NCI-H446 (cell line): ENCODE results near the gene CALD1.

Experiments used
- DNase-seq, 2 experiments: peaks; one replicate each; lab custom pipeline; 2025; lab: John Stamatoyannopoulos, UW

The CALD1 gene

GRCh38 chr7:134827436-134827835 lies 48.0 kb downstream of the CALD1 start:
- DNase-seq: no peak

DNA sequence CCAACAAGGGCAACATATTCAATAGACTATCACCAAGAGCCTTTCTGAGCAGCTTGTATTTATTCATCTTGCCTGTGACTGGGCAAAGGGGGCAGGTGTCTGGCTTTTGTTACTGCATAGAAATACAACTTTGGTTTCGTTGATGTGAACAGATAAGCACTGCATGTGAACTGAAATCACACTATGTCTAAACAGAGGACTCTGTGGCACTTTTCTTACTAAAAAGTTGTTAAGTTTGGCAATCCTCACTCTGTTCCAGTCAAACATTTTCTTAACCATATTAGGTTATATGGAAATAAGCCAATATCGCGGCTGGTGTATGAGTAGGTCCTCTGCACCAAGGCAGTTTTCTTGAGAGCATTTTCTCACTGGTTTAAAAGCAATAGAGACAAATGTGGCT lies 48.5 kb downstream of the CALD1 start:
- peak in 1 of 2 experiments; percentile 1 for DNase-seq

DNA sequence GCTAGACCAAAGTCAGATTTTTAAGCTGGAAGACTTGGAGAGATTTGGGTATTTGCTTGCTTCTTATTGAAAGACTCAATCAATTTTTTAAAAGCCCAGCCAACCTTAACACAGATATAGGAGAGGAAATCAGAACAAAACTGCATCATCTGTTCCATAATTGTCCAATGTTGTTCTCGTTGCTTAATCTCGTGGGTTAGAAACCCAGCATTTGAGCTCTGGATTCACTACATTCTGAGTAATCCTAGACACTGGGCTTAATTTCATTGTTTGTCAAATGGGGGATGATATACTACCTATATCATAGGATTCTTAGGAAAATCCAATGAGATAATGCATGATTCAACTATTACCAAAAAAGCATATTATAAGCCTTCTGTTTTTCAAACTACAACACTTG lies 48.9 kb downstream of the CALD1 start:
- DNase-seq: no peak

GRCh38 chr7:134829380-134829986 lies 50.0 kb downstream of the CALD1 start:
- no peak for DNase-seq

DNA sequence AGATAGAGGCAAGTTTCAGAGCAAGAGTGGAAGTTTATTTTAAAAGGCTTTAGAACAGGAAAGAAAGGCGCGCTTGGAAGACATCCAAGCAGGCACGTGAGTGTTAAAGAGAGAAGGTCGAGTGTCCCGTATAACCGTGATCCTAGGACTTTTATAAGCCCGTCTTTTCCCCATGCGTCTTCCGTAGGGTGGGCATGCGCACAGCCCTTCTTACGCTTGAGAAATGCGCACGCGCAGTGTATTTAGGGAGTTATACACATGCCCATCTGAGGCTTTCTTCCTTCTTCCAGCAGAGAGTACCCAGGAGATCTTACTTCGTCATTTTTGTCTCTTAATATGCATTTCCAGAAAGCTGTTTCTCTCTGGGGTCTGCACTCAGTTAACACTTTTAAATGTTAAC lies 52.4 kb downstream of the CALD1 start:
- no peak for DNase-seq

GRCh38 chr7:134832367-134832766 lies 52.9 kb downstream of the CALD1 start:
- DNase-seq: no peak

- no peak for DNase-seq
Measured at GRCh38 chr7:134834689-134835462, 55.4 kb downstream of the CALD1 start.

GRCh38 chr7:134835463-134835823 lies 56.0 kb downstream of the CALD1 start:
- no peak for DNase-seq

DNA sequence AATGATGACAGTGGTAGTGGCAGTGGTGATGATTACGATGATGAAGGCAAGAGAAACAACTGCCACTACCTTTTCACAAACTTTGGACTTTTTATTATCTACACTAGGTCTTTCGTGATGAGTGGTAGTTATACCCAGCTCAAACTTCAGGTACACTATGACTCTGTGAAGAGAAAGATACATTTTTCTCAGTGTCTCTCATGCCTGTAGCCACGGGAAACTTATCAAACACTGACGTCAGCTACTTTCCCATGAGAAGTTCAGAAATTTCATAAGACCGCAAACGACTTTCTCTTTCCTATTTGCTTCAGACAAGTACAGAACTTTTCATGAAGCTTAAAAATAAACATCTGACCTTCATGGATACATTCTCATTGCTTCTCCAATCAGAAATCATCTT lies 57.0 kb downstream of the CALD1 start:
- no peak for DNase-seq

- DNase-seq: no peak
Measured at GRCh38 chr7:134839298-134839697, 59.9 kb downstream of the CALD1 start.

- DNase-seq: no peak
Measured at GRCh38 chr7:134842062-134842461, 62.6 kb downstream of the CALD1 start.

DNA sequence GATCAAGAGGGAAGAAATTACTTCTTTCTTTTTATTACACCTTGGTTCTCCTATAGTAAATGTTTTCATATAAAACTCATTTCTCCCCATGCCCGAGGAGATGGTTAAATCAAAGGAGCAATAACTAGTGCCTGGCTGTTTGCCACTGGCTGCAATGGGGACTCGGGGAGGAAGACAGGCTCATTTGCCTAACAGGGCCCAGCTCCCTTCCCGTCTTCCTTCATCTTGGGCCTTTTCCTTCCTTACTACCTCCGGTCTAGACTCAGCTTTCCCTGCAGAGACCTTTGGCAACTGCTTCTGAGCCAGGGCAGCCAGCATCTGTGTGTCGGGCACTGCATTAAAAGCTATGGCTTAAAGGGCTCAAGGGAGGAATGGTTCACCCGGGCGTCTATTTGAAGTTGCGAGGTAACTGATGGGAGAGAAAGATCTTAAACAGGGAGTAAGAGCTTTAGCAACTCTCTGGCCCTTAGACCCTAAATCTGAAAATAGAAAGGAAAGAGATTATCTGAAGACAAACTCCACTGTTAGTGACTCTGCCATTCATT lies 63.5 kb downstream of the CALD1 start:
- DNase-seq: no peak

DNA sequence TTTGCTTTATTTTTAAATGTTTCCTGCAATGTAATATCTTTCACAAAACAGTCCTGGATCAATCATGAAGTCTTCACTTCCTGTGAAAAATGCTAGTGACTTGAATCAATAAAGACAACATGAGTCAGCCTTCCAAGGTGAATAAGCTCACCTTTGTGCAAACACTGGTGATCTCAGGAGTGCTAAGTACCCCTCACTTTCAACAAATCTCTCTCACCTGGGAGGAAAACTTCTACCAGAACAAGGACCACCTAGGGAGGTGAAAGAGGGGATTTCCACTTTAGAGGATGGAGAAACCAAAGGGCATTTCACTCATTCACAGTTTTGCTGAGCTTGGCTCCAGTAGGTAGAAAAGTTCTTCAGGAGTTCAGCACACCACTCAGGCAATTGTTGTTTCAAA lies 64.8 kb downstream of the CALD1 start:
- DNase-seq: no peak

DNA sequence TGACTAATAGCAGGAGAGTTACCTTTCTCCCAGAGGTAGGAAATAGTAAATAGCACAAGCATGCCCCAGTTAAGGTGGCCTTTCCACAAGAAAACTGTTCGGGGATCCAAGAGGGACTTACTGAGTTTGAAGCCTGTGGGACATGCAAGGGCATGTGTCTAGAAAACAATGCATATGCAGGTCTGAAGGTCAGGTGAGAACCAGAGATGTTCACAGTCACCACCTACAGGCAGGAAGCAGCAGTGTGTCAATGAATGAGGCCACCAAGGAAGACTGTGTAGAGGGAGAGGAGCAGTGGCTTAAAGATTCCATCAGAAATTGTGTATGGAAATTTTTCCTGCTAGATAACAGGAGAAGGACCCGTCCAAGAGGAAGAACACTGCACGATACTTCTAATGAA lies 66.0 kb downstream of the CALD1 start:
- DNase-seq: no peak

- DNase-seq: no peak
Measured at GRCh38 chr7:134847851-134848588, 68.6 kb downstream of the CALD1 start.

GRCh38 chr7:134850066-134850465 lies 70.6 kb downstream of the CALD1 start:
- DNase-seq: no peak

GRCh38 chr7:134851141-134851540 lies 71.7 kb downstream of the CALD1 start:
- no peak for DNase-seq

- DNase-seq: no peak
Measured at GRCh38 chr7:134852625-134853024, 73.2 kb downstream of the CALD1 start.

GRCh38 chr7:134854816-134855215 lies 75.4 kb downstream of the CALD1 start:
- no peak for DNase-seq

GRCh38 chr7:134855442-134855841 lies 76.0 kb downstream of the CALD1 start:
- DNase-seq: no peak

- no peak for DNase-seq
Measured at GRCh38 chr7:134856091-134856490, 76.7 kb downstream of the CALD1 start.

DNA sequence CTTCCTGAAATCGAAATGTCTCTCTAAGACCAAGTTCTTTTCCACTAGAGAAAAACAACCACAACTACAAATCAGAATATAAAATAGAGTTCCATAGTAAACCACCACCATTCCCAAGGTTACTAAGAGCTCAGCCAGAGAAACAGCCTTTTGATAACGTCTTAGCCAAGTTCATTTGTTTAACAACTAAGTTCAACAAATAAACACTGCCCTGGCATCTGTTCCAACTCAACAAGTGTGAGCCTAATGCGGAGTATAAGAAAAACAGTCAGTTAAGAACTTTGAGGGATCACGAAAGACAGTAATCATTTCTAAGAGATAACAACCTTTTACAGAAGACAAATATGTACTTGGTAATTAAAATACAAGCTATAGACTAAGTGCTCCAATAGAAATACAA lies 77.3 kb downstream of the CALD1 start:
- DNase-seq: no peak

DNA sequence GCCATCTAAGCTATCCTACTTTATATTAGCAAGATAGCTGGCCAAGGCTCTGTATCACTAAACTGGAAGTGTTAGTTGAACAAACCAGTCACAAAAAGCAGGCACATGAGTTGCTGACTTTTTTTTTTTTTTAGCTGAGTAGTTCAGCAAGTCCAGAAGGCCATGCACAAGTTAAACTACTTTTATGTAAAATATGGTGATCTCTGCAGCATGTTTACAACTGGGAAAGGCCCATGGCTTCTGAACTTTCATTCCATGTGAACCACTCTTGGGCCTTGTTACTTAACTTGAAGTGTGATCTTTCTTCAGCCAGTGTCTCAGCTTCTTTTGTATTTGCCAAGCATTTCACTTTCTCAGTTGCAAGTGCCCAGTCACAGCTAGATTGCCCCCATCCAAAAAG lies 78.5 kb downstream of the CALD1 start:
- DNase-seq: no peak
